ENCODE results near the gene RIN2.

- TF ChIP-seq CTCF (conservative IDR thresholded peaks at IDR 0.05): no peak
- TF ChIP-seq ZFX (IDR thresholded peaks at IDR 0.05): no peak
These were observed 34.1 kb upstream of the RIN2 start for GRCh38 chr20:19723813-19724430.

Measured in C4-2B (cell line).